ENCODE data around the gene BSN.

- TF ChIP-seq CTCF (conservative IDR thresholded peaks at IDR 0.05) (no peak), EZH2 (IDR thresholded peaks at IDR 0.05; ENCODE audit: low read depth) (no peak)
Measured at GRCh38 chr3:49519916-49520385, 34.3 kb upstream of the BSN start.
